Keratinocyte (primary cell): ENCODE measurements around the gene MUC4.

Experiments
- EZH2 ChIP-seq: IDR thresholded peaks from one replicate; pipeline ENCODE4 v1.6.1; 2012; ENCODE audit warnings: inconsistent platforms, mild to moderate bottlenecking, low read length, moderate library complexity
- TF ChIP-seq, protein P1 (sequence below), 3 experiments: IDR thresholded peaks in 1 of 3; conservative IDR thresholded peaks in 1 of 3; optimal IDR thresholded peaks in 1 of 3; 2 replicates in 2 of 3; 3 replicates in 1 of 3; pipeline versions ENCODE3 to v1.5.1; 2011; ENCODE audit warnings: low read length in 3 of 3, mild to moderate bottlenecking in 3 of 3, moderate library complexity in 2 of 3, control low read depth in 1 of 3, inconsistent platforms in 1 of 3; ENCODE audit not compliant: insufficient read depth in 2 of 3; ENCODE audit errors: extremely low read depth in 1 of 3

DNA sequence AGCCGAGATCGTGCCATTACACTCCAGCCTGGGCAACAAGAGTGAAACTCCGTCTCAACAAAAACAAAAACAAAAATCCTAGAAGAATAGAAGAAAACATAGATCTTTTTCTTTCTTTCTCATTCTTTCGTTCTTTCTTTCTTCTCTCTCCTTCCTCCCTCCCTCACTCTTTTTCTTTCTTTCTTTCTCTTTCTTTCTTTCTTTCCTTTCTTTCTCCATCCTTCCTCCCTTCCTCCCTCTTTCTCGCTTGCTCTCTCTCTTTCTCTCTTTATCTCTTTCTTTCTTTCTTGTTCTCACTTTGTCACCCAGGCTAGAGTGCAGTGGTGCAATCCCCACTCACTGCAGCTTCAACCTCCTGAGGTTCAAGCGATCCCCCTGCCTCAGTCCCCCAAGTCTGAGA, 33.8 kb upstream of the MUC4 start:
- TF ChIP-seq, protein P1, sequence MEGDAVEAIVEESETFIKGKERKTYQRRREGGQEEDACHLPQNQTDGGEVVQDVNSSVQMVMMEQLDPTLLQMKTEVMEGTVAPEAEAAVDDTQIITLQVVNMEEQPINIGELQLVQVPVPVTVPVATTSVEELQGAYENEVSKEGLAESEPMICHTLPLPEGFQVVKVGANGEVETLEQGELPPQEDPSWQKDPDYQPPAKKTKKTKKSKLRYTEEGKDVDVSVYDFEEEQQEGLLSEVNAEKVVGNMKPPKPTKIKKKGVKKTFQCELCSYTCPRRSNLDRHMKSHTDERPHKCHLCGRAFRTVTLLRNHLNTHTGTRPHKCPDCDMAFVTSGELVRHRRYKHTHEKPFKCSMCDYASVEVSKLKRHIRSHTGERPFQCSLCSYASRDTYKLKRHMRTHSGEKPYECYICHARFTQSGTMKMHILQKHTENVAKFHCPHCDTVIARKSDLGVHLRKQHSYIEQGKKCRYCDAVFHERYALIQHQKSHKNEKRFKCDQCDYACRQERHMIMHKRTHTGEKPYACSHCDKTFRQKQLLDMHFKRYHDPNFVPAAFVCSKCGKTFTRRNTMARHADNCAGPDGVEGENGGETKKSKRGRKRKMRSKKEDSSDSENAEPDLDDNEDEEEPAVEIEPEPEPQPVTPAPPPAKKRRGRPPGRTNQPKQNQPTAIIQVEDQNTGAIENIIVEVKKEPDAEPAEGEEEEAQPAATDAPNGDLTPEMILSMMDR (optimal IDR thresholded peaks at IDR 0.05 in 1 of 3, IDR thresholded peaks at IDR 0.05 in 1 of 3, conservative IDR thresholded peaks at IDR 0.05 in 1 of 3; ENCODE audit: extremely low read depth in 1 of 3, insufficient read depth in 2 of 3, low read length in 3 of 3): no peak
- no peak for TF ChIP-seq EZH2
